SKM-1 treated with dmso at 0.1 percent for 144 hours (cell line): ENCODE results near the gene ZNF224.
"Not testable (repeated sequence)": the region's sequence is repeated elsewhere in the genome, so short reads cannot be mapped to it uniquely, and the experiment has no call there.

ENCODE experiments used
- DNase-seq: peaks from one replicate; lab custom pipeline; 2025; ENCODE audit not compliant: unreplicated experiment; lab: John Stamatoyannopoulos, UW

Gene ZNF224

GRCh38 chr19:44121162-44121561, 27.0 kb downstream of the ZNF224 start:
- DNase-seq = not testable (repeated sequence)

DNA sequence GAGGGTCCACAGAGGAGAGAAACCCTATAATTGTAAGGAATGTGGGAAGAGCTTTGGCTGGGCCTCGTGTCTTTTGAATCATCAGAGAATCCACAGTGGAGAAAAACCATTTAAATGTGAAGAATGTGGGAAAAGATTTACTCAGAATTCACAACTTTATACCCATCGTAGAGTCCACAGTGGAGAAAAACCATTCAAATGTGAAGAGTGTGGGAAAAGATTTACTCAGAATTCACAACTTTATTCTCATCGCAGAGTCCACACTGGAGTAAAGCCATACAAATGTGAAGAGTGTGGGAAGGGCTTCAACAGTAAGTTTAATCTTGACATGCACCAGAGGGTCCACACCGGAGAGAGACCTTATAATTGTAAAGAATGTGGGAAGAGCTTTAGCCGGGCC, 37.8 kb downstream of the ZNF224 start:
- no peak for DNase-seq

DNA sequence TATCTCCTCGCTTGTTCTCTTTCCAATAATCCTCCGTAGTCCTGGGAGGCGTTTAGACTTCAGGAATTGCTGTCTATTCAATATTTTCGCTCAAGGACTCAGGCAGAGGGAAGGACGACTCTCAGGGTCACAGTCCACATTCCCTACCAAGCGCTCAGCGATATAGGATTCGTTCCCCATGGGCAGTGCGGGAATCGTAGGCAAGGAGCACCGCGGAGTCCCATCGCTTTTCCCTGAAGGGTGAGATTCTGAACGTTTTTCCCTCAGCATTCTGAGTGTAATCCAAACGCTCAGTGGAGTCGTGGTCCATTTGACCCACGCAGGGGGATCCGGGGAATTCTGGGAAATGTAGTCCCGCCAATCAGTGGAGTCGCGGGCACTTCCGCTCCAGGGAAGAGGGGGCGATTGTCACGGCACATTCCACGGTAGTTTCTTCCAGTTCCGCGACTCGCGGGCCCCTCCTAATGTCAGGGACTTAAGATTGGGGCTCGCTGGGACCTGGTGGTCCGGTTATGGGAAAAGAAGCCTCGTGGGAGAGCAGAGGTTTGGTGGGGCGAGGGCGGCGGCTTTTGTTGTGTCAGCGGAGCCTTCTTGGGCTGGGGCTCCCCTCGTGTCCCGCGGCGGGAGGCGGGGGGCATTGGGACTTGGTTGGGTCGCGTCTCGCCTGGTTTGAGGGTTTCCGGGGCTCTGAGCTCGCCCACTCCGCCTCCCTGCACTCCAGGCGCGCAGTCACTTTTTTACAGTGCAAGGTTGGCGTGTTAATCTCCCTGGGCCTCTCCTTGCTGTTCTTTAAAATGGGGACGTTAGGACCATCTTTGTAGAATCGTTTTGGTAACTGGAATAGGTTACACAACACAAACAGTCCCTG, 47.3 kb downstream of the ZNF224 start, which contains the start of gene ZNF234:
TSS of gene ZNF234 (plus strand) at position 364 of the 868 bp plus-strand sequence. CDS start 3,079 bp downstream, outside the sequence.
- no peak for DNase-seq

GRCh38 chr19:44142059-44142433, 47.9 kb downstream of the ZNF224 start:
- no peak for DNase-seq

DNA sequence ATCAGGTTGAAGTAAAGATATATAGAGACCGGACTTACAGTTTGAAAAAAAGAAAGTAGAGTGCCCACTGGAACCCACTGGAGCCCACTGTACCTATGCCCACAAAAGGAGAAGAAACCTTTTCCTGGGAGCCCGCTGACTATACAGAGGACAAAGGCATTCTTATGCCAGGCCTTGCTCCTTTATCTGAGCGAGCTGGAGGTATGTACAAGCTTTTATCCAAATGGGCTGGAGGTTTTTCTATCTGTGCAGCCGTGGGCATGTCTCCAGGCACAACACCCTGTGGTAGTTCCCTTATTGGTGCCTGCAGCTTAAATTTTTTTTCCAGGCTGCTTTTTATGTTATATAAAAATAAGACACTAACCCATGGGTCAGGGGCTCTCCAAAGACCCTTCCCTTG, 55.6 kb downstream of the ZNF224 start:
- DNase-seq = no peak

GRCh38 chr19:44151491-44151890, 57.3 kb downstream of the ZNF224 start:
- DNase-seq = no peak

- no peak for DNase-seq
Observed at GRCh38 chr19:44156475-44156874, 62.3 kb downstream of the ZNF224 start.
